Measurements from ENCODE around the gene CWF19L1. TPM values are rescaled to one million over a fixed set of nuclear protein-coding genes. Genes with fewer than 3 reads are reported as not detected.
A peak's percentile ranks its signal among the peaks of the same experiment; 100 is the strongest.
"Not testable (repeated sequence)": the region's sequence is repeated elsewhere in the genome, so short reads cannot be mapped to it uniquely, and the experiment has no call there.

Gene CWF19L1
- total RNA-seq, 2 experiments from 2014 or later = 47.8 to 51.0 TPM

DNA sequence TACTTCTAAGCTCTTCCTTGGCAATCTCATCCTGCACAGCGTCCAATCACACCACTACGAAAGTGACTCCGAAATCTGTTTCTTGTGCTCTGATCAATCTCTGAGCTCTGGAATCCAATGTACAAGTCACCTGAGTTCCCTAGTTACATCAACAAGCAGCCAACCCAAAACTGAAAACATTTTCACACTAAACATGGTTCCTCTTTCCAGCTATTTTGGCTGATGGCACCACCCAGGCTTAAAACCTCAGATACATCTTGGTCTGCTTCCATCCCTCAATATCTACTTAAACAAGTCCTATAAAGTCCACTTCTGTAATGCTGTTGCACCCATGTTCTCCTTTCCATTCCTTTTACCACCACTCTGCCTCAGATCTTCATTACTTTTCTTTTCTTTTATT lies 15.5 kb upstream of the CWF19L1 start:
- H3K4me1 ChIP-seq (ENCODE audit: insufficient read depth, low read length, poor library complexity, severe bottlenecking) = peaks cover 33% of the 10 kb centered on the region
- CTCF ChIA-PET (ENCODE audit: unreplicated experiment) = no interaction called here
- no peak for DNase-seq (ENCODE audit: low spot score)

DNA sequence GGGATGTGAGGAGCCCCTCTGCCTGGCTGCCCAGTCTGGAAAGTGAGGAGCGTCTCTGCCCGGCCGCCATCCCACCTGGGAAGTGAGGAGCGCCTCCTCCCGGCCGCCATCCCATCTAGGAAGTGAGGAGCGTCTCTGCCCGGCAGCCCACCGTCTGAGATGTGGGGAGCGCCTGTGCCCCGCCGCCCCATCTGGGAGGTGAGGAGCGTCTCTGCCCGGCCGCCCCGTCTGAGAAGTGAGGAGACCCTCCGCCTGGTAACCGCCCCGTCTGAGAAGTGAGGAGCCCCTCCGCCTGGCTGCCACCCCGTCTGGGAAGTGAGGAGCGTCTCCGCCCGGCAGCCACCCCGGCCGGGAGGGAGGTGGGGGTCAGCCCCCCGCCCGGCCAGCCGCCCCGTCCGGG lies 9.5 kb upstream of the CWF19L1 start:
- H3K4me3 ChIP-seq (ENCODE audit: low read depth, low read length, poor library complexity, severe bottlenecking); CTCF ChIA-PET (ENCODE audit: unreplicated experiment); H3K27ac ChIP-seq (ENCODE audit: low read depth, low read length, poor library complexity, severe bottlenecking); BruUV-seq (replicated peaks); POLR2A ChIA-PET; H4K20me1 ChIP-seq (ENCODE audit: insufficient read depth, low read length); H3K9me2 ChIP-seq (ENCODE audit: insufficient read depth, low read length); H2AFZ ChIP-seq (ENCODE audit: low read length); intact Hi-C loops (cut with micrococcal nuclease; ENCODE audit: unreplicated experiment); DNase-seq (ENCODE audit: low spot score); H3K4me1 ChIP-seq (ENCODE audit: insufficient read depth, low read length, poor library complexity, severe bottlenecking); H3K4me2 ChIP-seq (ENCODE audit: low read length); H3K79me2 ChIP-seq (ENCODE audit: insufficient read depth, low read depth, low read length); H3K9me3 ChIP-seq (ENCODE audit: low read length): not testable (repeated sequence)
- peaks cover 71% of the 10 kb centered on the region for H3K36me3 ChIP-seq (ENCODE audit: insufficient read depth, low read length)

More for the DNA sequence above, 15.5 kb upstream of the CWF19L1 start:
- H3K9me2 ChIP-seq (ENCODE audit: insufficient read depth, low read length) = no peaks in the 10 kb centered on the region
- POLR2A ChIA-PET = no interaction called here
- TF ChIP-seq EZH2phosphoT487 (IDR thresholded peaks at IDR 0.05; ENCODE audit: borderline replicate concordance, low read depth, low read length) = no peak
- TF ChIP-seq, protein P1, sequence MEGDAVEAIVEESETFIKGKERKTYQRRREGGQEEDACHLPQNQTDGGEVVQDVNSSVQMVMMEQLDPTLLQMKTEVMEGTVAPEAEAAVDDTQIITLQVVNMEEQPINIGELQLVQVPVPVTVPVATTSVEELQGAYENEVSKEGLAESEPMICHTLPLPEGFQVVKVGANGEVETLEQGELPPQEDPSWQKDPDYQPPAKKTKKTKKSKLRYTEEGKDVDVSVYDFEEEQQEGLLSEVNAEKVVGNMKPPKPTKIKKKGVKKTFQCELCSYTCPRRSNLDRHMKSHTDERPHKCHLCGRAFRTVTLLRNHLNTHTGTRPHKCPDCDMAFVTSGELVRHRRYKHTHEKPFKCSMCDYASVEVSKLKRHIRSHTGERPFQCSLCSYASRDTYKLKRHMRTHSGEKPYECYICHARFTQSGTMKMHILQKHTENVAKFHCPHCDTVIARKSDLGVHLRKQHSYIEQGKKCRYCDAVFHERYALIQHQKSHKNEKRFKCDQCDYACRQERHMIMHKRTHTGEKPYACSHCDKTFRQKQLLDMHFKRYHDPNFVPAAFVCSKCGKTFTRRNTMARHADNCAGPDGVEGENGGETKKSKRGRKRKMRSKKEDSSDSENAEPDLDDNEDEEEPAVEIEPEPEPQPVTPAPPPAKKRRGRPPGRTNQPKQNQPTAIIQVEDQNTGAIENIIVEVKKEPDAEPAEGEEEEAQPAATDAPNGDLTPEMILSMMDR (conservative IDR thresholded peaks at IDR 0.05; ENCODE audit: low read length) = no peak
- H3K4me3 ChIP-seq (ENCODE audit: low read depth, low read length, poor library complexity, severe bottlenecking) = no peak overlapping the region
- H3K9me3 ChIP-seq (ENCODE audit: low read length) = no peaks in the 10 kb centered on the region
- H2AFZ ChIP-seq (ENCODE audit: low read length) = no peak overlapping the region
- no TSS peak for BruUV-seq (replicated peaks)
- no peaks in the 10 kb centered on the region; the same call in 1 of the 2 replicates for H4K20me1 ChIP-seq (ENCODE audit: insufficient read depth, low read length)
- H3K79me2 ChIP-seq (ENCODE audit: insufficient read depth, low read depth, low read length) = peaks cover 41% of the 10 kb centered on the region; the same call in 1 of the 2 replicates
- H3K4me2 ChIP-seq (ENCODE audit: low read length) = no peak overlapping the region
- H3K36me3 ChIP-seq (ENCODE audit: insufficient read depth, low read length) = peaks cover 54% of the 10 kb centered on the region
- no peak overlapping the region for H3K27ac ChIP-seq (ENCODE audit: low read depth, low read length, poor library complexity, severe bottlenecking)
- intact Hi-C loops (cut with micrococcal nuclease; ENCODE audit: unreplicated experiment) = no loop called here

DNA sequence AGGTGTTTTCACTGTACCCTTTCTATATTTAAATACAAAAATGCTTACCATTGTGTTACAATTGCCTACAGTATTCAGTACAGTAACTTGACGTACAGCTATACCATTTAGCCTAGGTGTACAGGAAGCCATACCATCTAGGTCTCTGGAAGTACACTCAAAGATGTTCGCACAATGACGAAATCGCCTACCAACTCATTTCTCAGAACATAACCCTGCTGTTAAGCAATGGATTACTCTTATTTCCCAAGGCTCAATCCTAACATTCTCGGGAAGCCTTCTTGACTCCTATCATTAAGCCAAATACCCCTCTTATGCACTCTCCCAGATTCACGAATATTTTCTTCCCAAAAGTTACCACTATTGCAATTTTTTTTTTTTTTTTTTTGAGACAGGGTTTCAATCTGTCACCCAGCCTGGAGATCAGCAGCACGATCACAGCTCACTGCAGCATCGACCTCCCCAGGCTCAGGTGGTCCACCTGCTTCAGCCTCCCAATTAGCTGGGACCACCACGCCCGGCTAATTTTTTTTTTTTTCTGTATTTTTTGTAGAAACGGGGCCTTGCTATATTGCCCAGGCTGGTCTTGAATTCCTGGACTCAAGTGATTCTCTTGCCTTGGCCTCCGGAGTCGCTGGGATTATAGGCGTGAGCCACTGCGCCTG lies 1.5 kb downstream of the CWF19L1 start:
- H3K9me2 ChIP-seq (ENCODE audit: insufficient read depth, low read length) = no peaks in the 10 kb centered on the region
- TF ChIP-seq EZH2phosphoT487 (IDR thresholded peaks at IDR 0.05; ENCODE audit: borderline replicate concordance, low read depth, low read length) = no peak
- TF ChIP-seq, protein P1 (conservative IDR thresholded peaks at IDR 0.05; ENCODE audit: low read length) = no peak

More for the DNA sequence above, 1.5 kb downstream of the CWF19L1 start:
- Histone ChIP-seq H2AFZ (ENCODE audit: low read length) (no peak overlapping the region), H3K36me3 (ENCODE audit: insufficient read depth, low read length) (peaks cover 12% of the 10 kb centered on the region; the same call in 1 of the 2 replicates), H3K27ac (ENCODE audit: low read depth, low read length, poor library complexity, severe bottlenecking) (peak overlapping the region; percentile 28), H3K4me1 (ENCODE audit: insufficient read depth, low read length, poor library complexity, severe bottlenecking) (peaks cover 29% of the 10 kb centered on the region), H4K20me1 (ENCODE audit: insufficient read depth, low read length) (no peaks in the 10 kb centered on the region), H3K9me3 (ENCODE audit: low read length) (no peaks in the 10 kb centered on the region), H3K4me2 (ENCODE audit: low read length) (peak overlapping the region; percentile 86), H3K4me3 (ENCODE audit: low read depth, low read length, poor library complexity, severe bottlenecking) (peak overlapping the region; percentile 96), H3K79me2 (ENCODE audit: insufficient read depth, low read depth, low read length) (peaks cover 42% of the 10 kb centered on the region)
- peak; percentile 14 for DNase-seq (ENCODE audit: low spot score)
- BruUV-seq (replicated peaks) = no TSS peak
- CTCF ChIA-PET (ENCODE audit: unreplicated experiment) = no interaction called here
- intact Hi-C loops (cut with micrococcal nuclease; ENCODE audit: unreplicated experiment) = loop anchor here (1.0 kb wide), 1 partner anchor 20 kb away; the partner anchor contains the start of gene BLOC1S2
- POLR2A ChIA-PET = interaction anchor here (0.8 to 1.2 kb wide), 2 partner anchors 32 to 62 kb away, joined by 4 to 8 read pairs; no protein-coding TSS in a partner anchor
